GM08714 (cell line): ENCODE data around the gene MICAL2.
A peak's percentile ranks its signal among the peaks of the same experiment; 100 is the strongest.

ENCODE experiments used
- H3K4me3 ChIP-seq: fragments of 200-500 bp; sonication (Bioruptor generic); 2 replicates; pipeline ENCODE4 v1.5.1; 2014; ENCODE audit warnings: mild to moderate bottlenecking, low read length, inconsistent platforms
- ZNF274 ChIP-seq: IDR thresholded peaks from 2 replicates; pipeline ENCODE4 v1.6.1; 2012; ENCODE audit warnings: mild to moderate bottlenecking, low read depth, low read length

The MICAL2 gene

DNA sequence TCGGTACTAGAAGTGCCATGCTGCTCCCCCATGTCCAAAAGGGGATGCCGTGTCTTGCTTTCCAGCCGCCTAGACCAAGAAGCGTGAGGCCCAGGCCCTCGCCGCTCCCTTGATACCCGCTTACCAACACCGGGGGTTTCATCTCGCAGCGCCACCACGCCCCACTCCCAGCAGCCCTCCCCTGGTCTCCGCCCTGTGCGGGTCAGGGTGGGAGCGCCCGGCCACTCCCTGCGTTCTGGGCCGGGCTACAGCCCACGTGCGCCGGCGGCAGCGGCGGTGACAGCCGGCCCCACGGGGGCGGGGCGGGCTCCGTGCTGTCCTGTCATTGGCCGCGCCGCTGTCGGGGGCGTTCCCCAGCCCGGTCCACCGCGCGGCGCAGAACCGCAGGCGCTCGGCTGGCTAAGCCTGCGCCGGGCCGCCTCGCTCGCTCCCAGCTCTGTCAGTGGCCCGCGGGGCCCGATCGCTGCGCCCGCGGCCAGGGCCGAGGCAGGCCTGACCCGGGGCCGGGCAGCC lies at the start of gene MICAL2:
MICAL2 (plus strand) TSS at position 390 of the 513 bp plus-strand sequence. CDS start 51,566 bp downstream, outside the sequence.
- H3K4me3 ChIP-seq = peak within 1 kb of the TSS; percentile 61; the same call in 1 of the 2 replicates
- TF ChIP-seq ZNF274 = no peak

GRCh38 chr11:12061851-12062560 lies 48.4 kb upstream of the MICAL2 start:
- no peak overlapping the region for H3K4me3 ChIP-seq
- no peak for TF ChIP-seq ZNF274

GRCh38 chr11:12063251-12063650 lies 47.1 kb upstream of the MICAL2 start:
- no peak overlapping the region for H3K4me3 ChIP-seq
- no peak for TF ChIP-seq ZNF274

DNA sequence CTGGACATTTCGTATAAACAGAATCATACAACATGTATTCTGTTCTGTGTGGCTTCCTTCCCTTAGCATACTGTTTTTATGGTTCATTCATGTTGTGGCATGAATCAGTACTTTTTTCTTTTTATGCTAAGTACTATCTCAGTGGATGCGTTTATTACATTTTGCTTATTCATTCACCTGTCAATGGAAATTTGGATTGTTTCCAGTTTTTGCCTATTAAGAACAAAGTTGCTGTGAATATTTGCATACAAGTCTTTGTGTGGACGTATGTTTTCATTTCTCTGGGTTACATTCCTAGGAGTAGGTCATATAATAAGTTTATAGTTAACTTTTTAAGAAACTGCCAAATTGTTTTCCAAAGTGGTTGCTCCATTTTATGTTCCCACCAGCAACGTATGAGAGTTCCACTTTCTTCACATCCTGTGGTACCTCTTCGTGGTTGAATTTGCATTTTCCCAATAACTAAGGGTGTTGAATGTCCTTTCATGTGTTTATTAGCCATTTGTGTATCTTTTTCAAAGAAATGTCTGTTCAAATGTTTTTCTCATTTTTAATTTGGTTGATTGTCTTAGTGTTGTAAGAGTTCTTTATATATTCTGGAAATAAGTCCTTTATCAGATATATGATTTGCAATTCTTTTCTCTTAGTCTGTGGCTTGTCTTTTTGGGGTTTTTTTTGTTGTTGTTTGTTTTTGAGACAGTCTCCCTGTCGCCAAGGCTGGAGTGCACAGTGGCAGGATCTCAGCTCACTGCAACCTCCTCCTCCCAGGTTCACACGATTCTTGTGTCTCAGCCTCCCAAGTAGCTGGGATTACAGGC lies 46.0 kb upstream of the MICAL2 start:
- H3K4me3 ChIP-seq = no peak overlapping the region
- TF ChIP-seq ZNF274 = no peak

- no peak for TF ChIP-seq ZNF274
- H3K4me3 ChIP-seq = no peak overlapping the region
Measured at GRCh38 chr11:12064954-12065280, 45.5 kb upstream of the MICAL2 start.

DNA sequence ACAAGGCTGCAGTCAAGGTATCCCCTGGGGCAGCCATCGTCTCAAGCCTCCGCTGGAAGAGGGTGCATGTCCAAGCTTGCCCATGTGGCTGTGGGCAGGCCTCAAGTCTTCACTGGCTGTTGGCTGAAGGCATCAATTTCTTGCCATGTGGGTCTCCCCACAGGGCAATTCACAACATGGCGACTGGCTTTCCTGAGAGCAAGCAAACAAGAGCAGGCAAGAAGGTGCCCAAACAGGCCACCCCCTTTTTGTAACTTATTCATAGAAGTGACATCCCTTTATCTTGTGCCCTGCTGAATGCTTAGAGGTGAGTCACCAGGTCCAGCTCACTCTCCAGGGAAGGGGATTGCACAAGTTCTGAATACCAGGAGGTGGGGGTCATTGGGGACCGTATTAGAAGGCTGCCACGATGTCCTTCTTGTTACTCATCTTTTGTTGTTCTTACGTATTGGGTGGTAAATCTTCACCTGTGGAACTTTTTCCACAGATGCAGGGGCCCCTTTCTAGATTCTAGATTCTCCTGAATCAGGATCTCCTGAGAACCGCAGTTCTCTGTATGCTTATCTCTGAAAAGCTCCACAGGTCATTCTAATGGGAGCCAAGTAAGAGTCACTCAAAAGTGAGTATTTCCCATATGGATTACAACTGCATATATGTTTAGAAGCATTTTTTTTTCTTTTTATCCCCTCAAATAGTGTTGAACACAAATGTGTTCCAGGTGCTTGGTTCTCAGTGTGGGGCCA lies 44.2 kb upstream of the MICAL2 start:
- no peak for TF ChIP-seq ZNF274
- H3K4me3 ChIP-seq = no peak overlapping the region

- H3K4me3 ChIP-seq = no peak overlapping the region
- no peak for TF ChIP-seq ZNF274
Measured at GRCh38 chr11:12066799-12067508, 43.4 kb upstream of the MICAL2 start.

DNA sequence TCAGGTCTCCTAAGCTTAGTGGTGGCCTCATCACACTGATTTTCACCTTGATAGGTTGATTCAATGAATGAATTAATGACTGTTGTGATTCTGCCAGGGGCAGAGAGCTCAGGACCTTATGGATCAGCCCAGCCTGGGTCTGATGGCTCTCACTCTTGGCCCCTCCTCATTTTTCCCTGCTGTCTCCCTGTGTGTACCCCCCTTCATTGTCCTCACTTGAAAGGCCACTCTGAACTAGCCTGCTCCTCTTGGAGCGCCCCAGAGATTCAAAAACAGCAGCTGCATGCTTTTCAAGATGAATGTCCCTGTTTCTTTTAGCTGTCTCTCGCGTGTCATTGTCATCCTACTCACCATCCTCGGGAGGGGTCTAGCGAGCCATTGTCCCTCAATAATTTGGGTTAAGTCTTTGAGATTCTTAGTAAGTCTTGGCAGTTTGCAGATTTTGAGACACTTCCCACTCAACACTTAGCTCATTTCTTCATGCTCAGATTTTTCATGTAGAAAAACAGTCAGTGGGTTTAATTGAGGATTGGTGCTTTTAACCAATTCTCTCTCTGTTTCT lies 42.5 kb upstream of the MICAL2 start:
- TF ChIP-seq ZNF274 = no peak

DNA sequence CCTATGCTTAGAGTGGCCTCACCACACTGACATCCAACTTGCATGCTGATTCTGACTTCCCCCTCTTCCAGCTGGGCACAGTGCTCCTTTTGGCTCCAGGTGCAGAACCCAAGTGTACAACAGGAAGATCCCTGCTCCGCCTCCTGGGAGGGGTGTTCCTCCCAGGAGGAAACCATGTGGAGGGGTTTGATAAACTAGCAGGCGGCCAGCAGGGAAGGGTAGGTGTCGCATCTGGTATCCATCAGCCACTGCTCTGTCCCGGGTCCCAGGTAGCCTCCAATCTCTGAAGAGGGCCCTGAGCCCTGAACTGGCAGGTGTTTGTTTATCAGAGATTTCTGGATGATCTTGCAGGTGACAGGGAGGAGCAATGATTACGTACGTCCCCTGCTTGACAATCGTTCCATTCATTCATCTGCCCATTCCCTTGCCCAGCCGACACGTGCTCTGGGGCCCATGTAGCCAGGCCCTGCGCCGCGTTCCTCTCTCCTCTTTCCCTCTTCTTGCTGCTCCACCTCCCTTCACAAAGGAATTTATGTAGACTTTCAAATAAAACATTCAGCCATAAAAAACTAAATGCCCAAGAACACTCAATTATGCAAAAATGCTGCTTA lies 41.2 kb upstream of the MICAL2 start:
- TF ChIP-seq ZNF274 = no peak
- no peak overlapping the region for H3K4me3 ChIP-seq

More for the DNA sequence above, 42.5 kb upstream of the MICAL2 start:
- no peak overlapping the region for H3K4me3 ChIP-seq

- H3K4me3 ChIP-seq = no peak overlapping the region
- no peak for TF ChIP-seq ZNF274
Measured at GRCh38 chr11:12070446-12071267, 39.7 kb upstream of the MICAL2 start.

DNA sequence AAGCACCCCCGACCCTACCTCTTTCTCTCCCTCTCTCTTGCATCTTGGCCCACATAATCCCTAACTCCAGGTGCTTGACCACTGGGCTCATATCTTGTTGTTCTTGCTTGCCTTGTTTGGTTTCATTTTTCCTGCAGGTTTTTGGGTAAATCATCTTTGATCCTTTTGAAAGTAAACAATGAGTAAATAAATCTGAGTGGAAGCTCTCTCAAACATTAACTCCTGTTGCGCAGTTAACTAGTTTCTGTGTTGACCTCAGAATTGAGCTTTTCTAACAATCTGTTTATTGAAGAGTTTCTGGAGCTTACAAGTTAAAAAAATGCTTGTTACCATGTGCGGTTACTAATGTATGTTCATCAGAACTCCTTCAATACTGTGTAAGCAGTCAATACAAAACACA lies 38.8 kb upstream of the MICAL2 start:
- TF ChIP-seq ZNF274 = no peak
- H3K4me3 ChIP-seq = no peak overlapping the region

DNA sequence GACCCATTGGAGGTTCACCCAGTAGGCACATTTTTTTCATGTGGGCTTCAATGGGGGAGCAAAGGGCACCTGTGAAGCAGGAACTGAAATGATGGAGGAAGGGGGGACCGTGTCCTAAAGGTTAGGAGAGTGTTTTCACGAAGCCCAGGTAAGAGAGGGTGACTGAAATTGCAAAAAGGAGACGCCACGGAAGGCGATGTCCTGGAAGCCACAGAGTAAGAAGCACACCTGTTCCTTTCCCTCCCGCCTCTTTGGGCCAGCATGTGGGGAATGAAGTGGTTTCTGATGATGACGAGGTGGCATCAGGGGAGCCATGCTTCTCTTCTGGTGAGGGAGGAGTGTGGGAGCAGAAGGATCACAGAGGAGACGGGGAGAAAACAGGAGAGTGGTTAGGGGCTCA lies 37.0 kb upstream of the MICAL2 start:
- TF ChIP-seq ZNF274 = no peak
- H3K4me3 ChIP-seq = no peak overlapping the region

DNA sequence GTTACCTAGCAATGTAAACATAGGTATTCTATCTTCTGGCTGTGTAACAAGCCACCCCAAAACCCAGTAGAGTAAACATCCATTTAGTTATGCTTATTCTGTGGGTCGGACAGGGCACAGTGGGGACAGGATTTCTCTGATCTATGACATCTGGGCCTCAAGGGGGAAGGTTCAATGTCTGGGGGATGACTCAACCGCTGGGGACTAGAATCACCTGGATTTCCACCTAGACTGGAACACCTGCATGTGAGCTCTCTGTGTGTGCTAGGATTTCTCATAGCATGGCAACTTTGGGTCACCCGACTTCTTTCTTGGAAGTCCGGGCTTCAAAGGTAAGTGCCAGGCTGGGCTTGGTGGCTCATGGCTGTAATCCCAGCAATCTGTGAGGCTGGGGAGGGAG lies 36.5 kb upstream of the MICAL2 start:
- H3K4me3 ChIP-seq = no peak overlapping the region
- no peak for TF ChIP-seq ZNF274
